Stomach (tissue), 9 donors: ENCODE measurements around the gene INSM1. TPM values are rescaled to one million over a fixed set of nuclear protein-coding genes. Genes with fewer than 3 reads are reported as not detected.

Source experiments
- DNase-seq, 2 donors: peaks; one replicate each; pipeline versions ENCODE4 v3.0.0 to v3.0.0-alpha.2; 2013 to 2019
- H3K27ac ChIP-seq, 5 donors: fragments of 200-600 bp in 4 of 5; sonication (generic) in 4 of 5; one replicate each; pipeline ENCODE4 v1.5.1; 2013 to 2019; ENCODE audit warnings: mild to moderate bottlenecking in 1 of 5, moderate library complexity in 1 of 5
- H3K27me3 ChIP-seq, 3 donors: fragments of 200-600 bp; sonication (generic); one replicate each; pipeline ENCODE4 v1.5.1; 2017 to 2019; ENCODE audit warnings: mixed run types in 1 of 3
- H3K36me3 ChIP-seq, 4 donors: fragments of 200-600 bp; sonication (generic); 1 replicate in 3 of 4; 2 replicates in 1 of 4; pipeline ENCODE4 v1.5.1; 2016 to 2019
- H3K4me1 ChIP-seq, 4 donors: fragments of 200-600 bp; sonication (generic); one replicate each; pipeline ENCODE4 v1.5.1; 2016 to 2019
- H3K4me3 ChIP-seq, 4 donors: fragments of 200-600 bp; sonication (generic) in 3 of 4; one replicate each; pipeline ENCODE4 v1.5.1; 2016 to 2019; ENCODE audit warnings: mild to moderate bottlenecking in 1 of 4
- H3K9me3 ChIP-seq, 4 donors: fragments of 200-600 bp; sonication (generic); one replicate each; pipeline ENCODE4 v1.5.1; 2016 to 2019
- EP300 ChIP-seq: sonication (generic); formaldehyde crosslinking; IDR thresholded peaks from one replicate; pipeline ENCODE4 v1.6.1; 2017; ENCODE audit warnings: antibody characterized with exemption
- POLR2A ChIP-seq, 4 donors: fragments of 450-650 bp; IDR thresholded peaks; one replicate each; pipeline ENCODE4 v1.6.1; 2016; ENCODE audit warnings: antibody characterized with exemption in 4 of 4, control low read depth in 2 of 4, mild to moderate bottlenecking in 1 of 4, moderate library complexity in 1 of 4
- POLR2AphosphoS5 ChIP-seq, 3 donors: sonication (generic); formaldehyde crosslinking; IDR thresholded peaks; one replicate each; pipeline ENCODE4 v1.6.1; 2016; ENCODE audit warnings: antibody characterized with exemption in 3 of 3
- WGBS, 5 donors: extraction: QIAGEN DNeasy Blood & Tissue Kit in 3 of 5; methylation state at CpG; one replicate each; pipeline versions ENCODE4 v1.1.5 to v1.1.7; 2013 to 2018; 5-methylcytosine and 5-hydroxymethylcytosine counted together
- intact Hi-C: fragments of 100-400 bp; cut with DNase I; formaldehyde crosslinking; loops from one replicate; pipeline ENCODE4 v1.15.1; 2023; ENCODE audit warnings: low total_unique reads
- polyA plus RNA-seq, 3 donors: library from polyadenylated mRNA; stranded (reverse); fragments of 200-250 nt; gene quantifications; one replicate each; pipeline ENCODE4 v1.2.3, GENCODE V29; 2013
- total RNA-seq, 5 donors: library from RNA; depleted of rRNA; stranded (reverse); fragments of >200 nt; gene quantifications; one replicate each; pipeline versions ENCODE4 v1.1.0 to v1.2.3, GENCODE V29; 2014 to 2016
- TF ChIP-seq, protein P1 (sequence below), 7 experiments: fragments of 450-650 bp in 4 of 7; fragments of 200-600 bp in 3 of 7; sonication (generic) in 3 of 7; IDR thresholded peaks; one replicate each; pipeline ENCODE4 v1.5.1; 2016 to 2019; ENCODE audit warnings: antibody characterized with exemption in 7 of 7, control low read depth in 2 of 7, mild to moderate bottlenecking in 1 of 7
- donor health status: healthy with polysubstance abuse.
- donor health status: Bipolar disorder and iron deficiency.
- donor health status: healthy.

Gene INSM1
- total and polyA plus RNA-seq, 8 donors: 0.48 to 23.2 (median 2.0) TPM; not detected in 3

DNA sequence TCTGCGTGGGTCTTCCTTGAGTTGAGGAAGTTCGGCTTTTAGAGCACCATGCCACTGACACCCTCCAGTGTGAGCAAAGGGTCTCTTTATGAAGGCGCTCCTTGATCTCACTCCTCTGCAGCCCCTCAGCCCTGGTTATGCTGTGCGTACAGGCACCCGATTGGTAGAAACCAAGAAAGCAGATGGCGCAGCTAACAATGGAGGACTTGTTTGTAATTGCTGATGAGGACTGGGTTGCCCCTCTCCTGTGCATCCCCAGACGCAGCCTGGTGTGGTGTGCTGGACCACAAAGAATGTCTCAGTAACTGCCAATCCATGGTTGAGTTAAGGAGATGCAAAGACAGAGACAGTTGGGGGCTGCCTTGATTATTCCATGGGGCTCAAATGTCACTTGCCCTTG lies 30.2 kb downstream of the INSM1 start:
- Histone ChIP-seq H3K36me3 (peaks cover 7 to 91% (median 78%) of the 10 kb centered on the region in 4 donors), H3K4me1 (peaks cover 0 to 4% (median 0%) of the 10 kb centered on the region in 4 donors), H3K9me3 (no peaks in the 10 kb centered on the region), H3K27me3 (no peaks in the 10 kb centered on the region), H3K4me3 (no peak overlapping the region), H3K27ac (no peak overlapping the region)
- intact Hi-C loops: no loop called here
- DNase-seq: no peak
- TF ChIP-seq POLR2A (IDR thresholded peaks at IDR 0.05) (no peak), EP300 (no peak), POLR2AphosphoS5 (IDR thresholded peaks at IDR 0.05) (no peak)
- TF ChIP-seq, protein P1, sequence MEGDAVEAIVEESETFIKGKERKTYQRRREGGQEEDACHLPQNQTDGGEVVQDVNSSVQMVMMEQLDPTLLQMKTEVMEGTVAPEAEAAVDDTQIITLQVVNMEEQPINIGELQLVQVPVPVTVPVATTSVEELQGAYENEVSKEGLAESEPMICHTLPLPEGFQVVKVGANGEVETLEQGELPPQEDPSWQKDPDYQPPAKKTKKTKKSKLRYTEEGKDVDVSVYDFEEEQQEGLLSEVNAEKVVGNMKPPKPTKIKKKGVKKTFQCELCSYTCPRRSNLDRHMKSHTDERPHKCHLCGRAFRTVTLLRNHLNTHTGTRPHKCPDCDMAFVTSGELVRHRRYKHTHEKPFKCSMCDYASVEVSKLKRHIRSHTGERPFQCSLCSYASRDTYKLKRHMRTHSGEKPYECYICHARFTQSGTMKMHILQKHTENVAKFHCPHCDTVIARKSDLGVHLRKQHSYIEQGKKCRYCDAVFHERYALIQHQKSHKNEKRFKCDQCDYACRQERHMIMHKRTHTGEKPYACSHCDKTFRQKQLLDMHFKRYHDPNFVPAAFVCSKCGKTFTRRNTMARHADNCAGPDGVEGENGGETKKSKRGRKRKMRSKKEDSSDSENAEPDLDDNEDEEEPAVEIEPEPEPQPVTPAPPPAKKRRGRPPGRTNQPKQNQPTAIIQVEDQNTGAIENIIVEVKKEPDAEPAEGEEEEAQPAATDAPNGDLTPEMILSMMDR (IDR thresholded peaks at IDR 0.05): no peak
- 89 to 100% (median 95%) methylated on average over 5 to 7 of the region's 7 CpGs for WGBS, 5 donors

DNA sequence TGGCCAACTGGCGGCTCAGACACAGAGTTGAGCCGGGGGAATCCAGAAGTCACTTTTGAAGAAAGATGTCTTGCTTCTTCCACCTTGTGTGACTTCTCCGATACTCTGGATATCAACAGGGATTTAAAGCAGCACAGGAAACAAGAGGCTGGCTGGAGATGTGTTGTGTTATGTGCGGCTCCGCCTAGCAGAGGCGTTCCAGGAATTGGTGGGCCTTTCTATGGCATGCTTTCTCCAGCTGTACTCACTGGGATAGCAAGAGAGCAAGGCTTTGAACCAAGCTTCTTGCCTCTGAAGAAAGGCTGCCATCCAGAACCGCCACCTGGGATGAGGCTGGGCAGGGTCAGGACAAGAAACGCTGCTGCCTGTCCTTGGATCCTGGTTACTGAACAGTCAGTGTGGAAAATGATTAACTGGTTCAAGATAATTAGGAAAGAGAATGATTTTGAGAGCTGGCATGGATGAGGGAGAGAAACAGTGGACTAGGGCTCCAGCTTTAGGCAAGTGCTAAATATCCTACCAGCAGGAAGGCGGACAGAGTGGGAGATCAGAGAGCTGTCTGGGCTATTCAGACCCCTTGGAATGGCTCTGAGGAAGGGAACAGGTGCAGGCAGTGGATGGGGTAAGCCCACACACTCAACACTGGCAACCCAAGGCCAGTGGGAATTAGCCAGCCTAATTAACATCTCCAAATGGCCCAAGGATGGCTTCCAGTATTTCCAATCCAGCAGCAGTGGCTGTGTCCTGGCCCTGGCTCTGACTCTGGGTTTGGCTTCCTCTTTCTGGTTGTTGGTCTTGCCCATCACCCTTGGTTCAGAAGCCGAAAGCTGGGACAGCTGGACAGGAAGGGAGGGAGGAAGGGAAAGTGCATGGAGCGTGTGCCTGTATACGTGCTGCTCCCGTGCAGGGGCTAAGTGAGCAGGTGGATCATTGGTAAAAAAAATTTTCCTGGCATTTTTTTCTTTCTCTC lies 31.9 kb downstream of the INSM1 start:
- Histone ChIP-seq H3K27ac (no peak overlapping the region), H3K9me3 (no peaks in the 10 kb centered on the region), H3K36me3 (peaks cover 0 to 92% (median 78%) of the 10 kb centered on the region in 4 donors), H3K4me1 (no peaks in the 10 kb centered on the region), H3K4me3 (no peak overlapping the region), H3K27me3 (no peaks in the 10 kb centered on the region)
- intact Hi-C loops: no loop called here
- 84 to 96% (median 92%) methylated on average over 13 of the region's 13 CpGs for WGBS, 5 donors
- TF ChIP-seq, protein P1 (IDR thresholded peaks at IDR 0.05): no peak
- TF ChIP-seq EP300 (no peak), POLR2AphosphoS5 (IDR thresholded peaks at IDR 0.05) (no peak), POLR2A (IDR thresholded peaks at IDR 0.05) (no peak)
- no peak for DNase-seq

DNA sequence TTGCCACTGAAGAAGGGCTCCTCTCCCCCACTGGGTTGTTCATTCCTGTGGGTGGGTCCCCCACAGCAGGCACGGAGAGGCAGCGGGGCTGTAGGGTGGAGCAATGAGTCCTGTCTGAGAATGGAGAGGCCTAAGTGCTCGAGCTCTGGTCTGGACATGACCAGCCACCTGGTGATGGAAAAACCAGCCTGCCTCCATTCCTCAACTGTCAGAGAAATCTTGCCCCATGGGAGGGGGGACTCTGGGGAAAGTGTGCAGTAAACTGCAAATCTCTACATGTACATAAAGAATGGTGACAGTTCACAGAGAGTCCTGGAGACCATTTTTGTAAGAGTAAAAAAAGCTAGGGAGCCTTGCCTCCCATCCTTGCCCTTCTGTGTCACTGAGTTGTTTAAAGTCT lies 34.1 kb downstream of the INSM1 start:
- no peak for DNase-seq
- Histone ChIP-seq H3K9me3 (no peaks in the 10 kb centered on the region), H3K36me3 (peaks cover 0 to 89% (median 71%) of the 10 kb centered on the region in 4 donors), H3K4me1 (no peaks in the 10 kb centered on the region), H3K4me3 (no peak overlapping the region), H3K27me3 (no peaks in the 10 kb centered on the region), H3K27ac (no peak overlapping the region)
- intact Hi-C loops: no loop called here
- TF ChIP-seq POLR2A (IDR thresholded peaks at IDR 0.05): no peak
- TF ChIP-seq POLR2AphosphoS5 (IDR thresholded peaks at IDR 0.05): no peak
- no peak for TF ChIP-seq EP300
- TF ChIP-seq, protein P1 (IDR thresholded peaks at IDR 0.05): no peak
- 83 to 94% (median 88%) methylated on average over 3 of the region's 3 CpGs for WGBS, 5 donors

DNA sequence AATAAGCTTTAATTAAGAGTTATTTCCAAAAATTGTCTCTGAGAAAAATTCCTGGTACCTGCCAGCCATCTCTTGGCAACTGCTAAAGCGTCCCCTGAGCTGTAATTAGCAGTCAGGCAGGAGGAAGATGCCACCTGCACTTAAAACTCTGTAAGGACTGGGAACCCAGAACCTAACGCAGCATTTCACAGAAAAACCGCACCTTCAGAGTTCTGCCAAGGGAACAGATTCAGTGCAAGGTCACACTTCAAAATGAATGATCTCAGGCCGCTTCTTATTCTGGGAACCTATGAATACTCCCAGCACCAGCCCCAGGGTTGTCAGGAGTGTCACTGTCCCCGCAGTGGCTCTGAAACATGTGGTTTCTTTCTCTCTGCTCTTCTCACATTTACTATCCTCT lies 36.7 kb downstream of the INSM1 start:
- H3K36me3 ChIP-seq: peaks cover 0 to 74% (median 54%) of the 10 kb centered on the region in 4 donors
- TF ChIP-seq, protein P1 (IDR thresholded peaks at IDR 0.05): no peak
- TF ChIP-seq POLR2A (IDR thresholded peaks at IDR 0.05) (no peak), EP300 (no peak), POLR2AphosphoS5 (IDR thresholded peaks at IDR 0.05) (no peak)
- no peak overlapping the region for H3K27ac ChIP-seq
- H3K4me3 ChIP-seq: no peak overlapping the region
- DNase-seq: no peak
- H3K27me3 ChIP-seq: no peaks in the 10 kb centered on the region
- no peaks in the 10 kb centered on the region for H3K9me3 ChIP-seq
- WGBS, 5 donors: 88 to 95% (median 90%) methylated on average over 5 of the region's 5 CpGs
- intact Hi-C loops: no loop called here
- H3K4me1 ChIP-seq: peaks cover 0 to 9% (median 4%) of the 10 kb centered on the region in 4 donors
